ENCODE results near the gene IQCH.

GRCh38 chr15:67384761-67385160, 130.2 kb downstream of the IQCH start:
- TF ChIP-seq SUZ12 (IDR thresholded peaks at IDR 0.05): no peak
- TF ChIP-seq ELF4 (IDR thresholded peaks at IDR 0.05): no peak
- TF ChIP-seq SP1 (IDR thresholded peaks at IDR 0.05): no peak
- no peak for TF ChIP-seq FOXM1 (IDR thresholded peaks at IDR 0.05; ENCODE audit: borderline replicate concordance)
- no peak for TF ChIP-seq BHLHE40 (IDR thresholded peaks at IDR 0.05; ENCODE audit: borderline replicate concordance)
- no peak for TF ChIP-seq LEF1 (IDR thresholded peaks at IDR 0.05; ENCODE audit: borderline replicate concordance)
- TF ChIP-seq CTBP1 (IDR thresholded peaks at IDR 0.05; ENCODE audit: borderline replicate concordance): no peak
- TF ChIP-seq FOXA1 (IDR thresholded peaks at IDR 0.05): no peak
- no peak for TF ChIP-seq TARDBP (IDR thresholded peaks at IDR 0.05)
- no peak for TF ChIP-seq ZNF384 (IDR thresholded peaks at IDR 0.05)
- TF ChIP-seq PKNOX1 (IDR thresholded peaks at IDR 0.05): no peak
- no peak for TF ChIP-seq FOXK2 (IDR thresholded peaks at IDR 0.05)
- no peak for TF ChIP-seq NFRKB (IDR thresholded peaks at IDR 0.05)
